Testis (tissue), 2 donors: ENCODE data around the gene SLC15A5.

ENCODE experiments used
- CTCF ChIP-seq, 3 experiments: fragments of 450-650 bp in 2 of 3; fragments of 200-600 bp in 1 of 3; sonication (generic) in 1 of 3; IDR thresholded peaks; one replicate each; pipeline ENCODE4 v1.5.1; 2016 to 2019; ENCODE audit warnings: antibody characterized with exemption in 3 of 3, mild to moderate bottlenecking in 2 of 3, moderate library complexity in 1 of 3
- POLR2A ChIP-seq: fragments of 450-650 bp; IDR thresholded peaks from one replicate; pipeline ENCODE4 v1.6.1; 2017; ENCODE audit warnings: antibody characterized with exemption, mild to moderate bottlenecking, moderate library complexity

- TF ChIP-seq POLR2A (no peak), CTCF (IDR thresholded peaks at IDR 0.05) (no peak)
Measured at GRCh38 chr12:16218934-16219751, 58.3 kb downstream of the SLC15A5 start.
